ENCODE measurements around the gene HOXA13. TPM values are rescaled to one million over a fixed set of nuclear protein-coding genes. Genes with fewer than 3 reads are reported as not detected.

The HOXA13 gene
- total RNA-seq, 1 donor from 2014 or later = 0.18 TPM

DNA sequence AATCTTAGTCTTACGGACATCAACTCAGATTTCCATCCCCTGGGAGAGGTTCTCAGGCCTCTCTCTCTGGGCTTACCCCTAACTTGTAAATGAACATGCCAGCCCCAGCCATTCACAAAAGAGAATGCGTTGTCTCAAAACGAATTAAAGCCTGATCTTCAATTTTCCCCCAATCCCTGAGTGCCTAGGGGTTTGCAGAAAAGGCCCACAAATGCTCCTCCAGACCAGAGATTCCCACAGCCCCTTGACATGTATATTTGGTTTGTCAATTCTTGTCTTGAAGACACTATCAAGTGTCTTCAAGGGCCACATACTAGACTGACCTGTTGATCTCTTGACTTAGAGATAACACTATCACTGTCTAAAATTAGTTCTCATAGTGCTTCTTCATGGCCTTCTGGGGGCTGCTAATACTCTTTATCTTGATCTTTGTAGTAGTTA is 11.9 kb upstream of the HOXA13 start:
- intact Hi-C loops (cut with DNase I) = loop anchor here (10.0 kb wide), 1 partner anchor 363 kb away; no protein-coding TSS in a partner anchor
- ATAC-seq = no peak
- DNase-seq (ENCODE audit: low spot score) = no peak

DNA sequence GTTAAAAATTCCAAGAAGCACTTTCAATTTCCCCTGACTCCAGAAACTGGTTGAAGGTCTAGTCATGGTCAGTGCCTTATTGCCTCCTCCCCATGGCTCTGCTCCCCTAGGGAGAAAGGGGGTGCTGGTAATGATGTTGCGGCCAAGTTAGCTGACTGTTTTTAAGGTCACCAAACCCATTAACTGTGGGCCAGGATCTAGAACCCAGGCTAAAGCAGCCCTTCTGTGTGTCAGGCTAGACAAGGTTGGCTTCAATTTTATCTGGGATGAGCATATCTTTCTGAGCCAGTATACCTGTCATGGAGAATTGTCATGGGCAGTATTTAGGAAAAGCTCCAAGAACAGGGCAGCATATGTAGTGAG is 11.2 kb upstream of the HOXA13 start:
- no peak for DNase-seq (ENCODE audit: low spot score)
- no peak for ATAC-seq
- intact Hi-C loops (cut with DNase I) = loop anchor here (10.0 kb wide), 1 partner anchor 364 kb away; no protein-coding TSS in a partner anchor

DNA sequence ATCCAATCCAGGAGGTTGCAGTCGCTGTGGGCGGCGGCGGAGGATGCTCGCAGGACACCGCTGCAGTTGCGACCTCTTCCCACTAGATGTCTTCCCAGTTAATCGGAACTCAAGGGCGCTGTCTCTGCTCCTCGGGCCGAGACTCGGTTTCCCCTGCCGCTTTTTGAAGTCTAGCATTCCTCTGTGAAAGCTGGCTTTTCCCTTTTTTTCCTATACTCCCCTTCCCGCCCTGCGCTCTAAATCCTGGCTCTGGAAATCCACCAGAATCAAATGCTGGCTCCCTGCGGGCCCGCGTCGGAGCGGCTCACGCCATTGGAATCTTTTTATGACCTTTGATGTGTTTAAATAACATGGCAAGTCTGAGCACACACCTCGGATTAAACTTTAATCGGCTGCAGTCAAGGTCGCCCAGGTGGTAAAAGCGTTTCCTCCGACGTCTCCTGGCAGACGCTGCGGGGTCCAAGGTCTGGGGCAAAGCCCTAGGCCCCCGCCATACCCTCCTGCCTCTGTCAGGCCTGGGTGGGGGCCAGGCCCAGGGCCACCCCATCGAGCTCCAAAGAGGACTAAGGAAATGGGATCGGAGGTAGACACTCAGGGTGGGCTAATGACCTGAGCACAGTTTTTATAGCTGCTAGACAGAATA is 10.7 kb upstream of the HOXA13 start:
- intact Hi-C loops (cut with DNase I) = loop anchor here (10.0 kb wide), 1 partner anchor 364 kb away; no protein-coding TSS in a partner anchor
- DNase-seq (ENCODE audit: low spot score) (peak; percentile 83), ATAC-seq (peak; percentile 81)

DNA sequence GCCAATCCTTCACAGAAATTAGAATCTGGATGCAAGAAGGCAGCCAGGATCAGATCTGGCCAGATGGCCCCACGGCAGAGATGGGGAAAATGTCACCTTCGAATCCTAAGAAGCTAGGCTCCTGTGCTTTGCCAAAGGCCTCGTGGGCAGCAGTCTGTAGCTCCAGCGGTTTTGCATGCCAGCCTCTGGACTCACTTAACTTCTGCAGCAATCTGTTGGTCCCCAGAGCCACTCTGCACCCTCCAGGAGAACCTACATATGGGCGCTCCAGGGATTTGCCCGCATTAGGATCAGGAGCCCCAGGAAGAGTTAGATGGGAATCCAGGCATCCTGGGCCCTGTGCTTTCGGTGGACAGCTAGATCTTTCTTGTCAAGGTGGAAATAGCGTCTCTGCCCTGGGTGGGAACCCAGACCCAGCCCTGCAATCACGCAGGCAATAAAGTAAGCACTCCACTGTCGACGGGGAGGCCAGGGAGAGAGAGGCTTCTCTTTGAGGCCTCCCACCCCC is 10.1 kb upstream of the HOXA13 start:
- intact Hi-C loops (cut with DNase I) = loop anchor here (10.0 kb wide), 1 partner anchor 365 kb away; no protein-coding TSS in a partner anchor
- DNase-seq (ENCODE audit: low spot score) = no peak
- no peak for ATAC-seq

DNA sequence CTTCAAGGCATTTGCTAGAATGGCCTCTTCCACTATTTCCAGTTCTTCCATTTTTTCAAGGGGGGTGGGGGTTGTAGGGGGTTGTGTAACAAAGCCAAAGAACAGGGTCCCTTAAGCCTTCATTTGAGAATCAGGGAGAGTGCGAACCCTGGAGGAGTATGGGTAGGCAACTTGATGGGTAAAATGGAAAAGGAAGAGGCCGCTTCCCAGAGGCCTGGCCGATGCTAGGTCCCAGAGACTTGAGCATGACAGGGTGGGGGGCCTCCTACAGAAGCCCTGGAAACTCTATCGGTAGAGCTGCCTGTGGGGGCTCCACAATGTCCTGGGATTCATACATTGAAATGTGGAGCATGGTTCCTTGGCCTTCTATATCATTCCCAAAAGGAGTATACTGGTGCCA is 9.1 kb upstream of the HOXA13 start:
- intact Hi-C loops (cut with DNase I) = no loop called here
- ATAC-seq = no peak
- DNase-seq (ENCODE audit: low spot score) = no peak

DNA sequence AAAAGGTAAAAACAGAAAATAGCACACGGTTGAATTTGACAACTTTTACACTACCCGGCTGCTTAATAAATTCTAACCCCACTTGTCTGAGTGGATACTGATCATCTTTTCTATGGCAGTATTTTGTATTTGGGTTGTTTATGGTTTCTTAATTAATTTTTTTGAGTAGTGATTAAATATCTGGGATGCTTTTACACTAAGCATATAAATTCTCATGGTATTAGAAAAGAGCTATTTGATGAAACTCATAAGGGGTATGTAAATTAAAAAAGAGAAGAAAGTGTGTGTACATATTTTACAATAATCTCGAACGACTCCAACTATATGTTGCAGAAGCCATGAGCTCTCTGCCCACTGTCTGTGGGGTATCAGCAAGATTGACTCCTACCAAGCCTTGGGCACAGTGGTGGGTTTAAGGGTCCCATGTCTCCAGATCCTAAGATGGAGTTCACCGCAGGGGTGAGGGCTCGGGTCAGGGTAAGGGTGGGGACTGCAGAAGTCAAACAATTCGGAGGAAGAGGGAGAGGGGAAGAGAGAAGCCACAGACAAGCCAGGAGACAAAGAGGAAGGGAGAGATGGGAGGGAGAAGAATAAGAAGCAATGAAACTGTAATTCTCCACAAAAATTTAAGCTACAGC is 7.6 kb upstream of the HOXA13 start:
- ATAC-seq (no peak), DNase-seq (ENCODE audit: low spot score) (no peak)
- intact Hi-C loops (cut with DNase I) = no loop called here

DNA sequence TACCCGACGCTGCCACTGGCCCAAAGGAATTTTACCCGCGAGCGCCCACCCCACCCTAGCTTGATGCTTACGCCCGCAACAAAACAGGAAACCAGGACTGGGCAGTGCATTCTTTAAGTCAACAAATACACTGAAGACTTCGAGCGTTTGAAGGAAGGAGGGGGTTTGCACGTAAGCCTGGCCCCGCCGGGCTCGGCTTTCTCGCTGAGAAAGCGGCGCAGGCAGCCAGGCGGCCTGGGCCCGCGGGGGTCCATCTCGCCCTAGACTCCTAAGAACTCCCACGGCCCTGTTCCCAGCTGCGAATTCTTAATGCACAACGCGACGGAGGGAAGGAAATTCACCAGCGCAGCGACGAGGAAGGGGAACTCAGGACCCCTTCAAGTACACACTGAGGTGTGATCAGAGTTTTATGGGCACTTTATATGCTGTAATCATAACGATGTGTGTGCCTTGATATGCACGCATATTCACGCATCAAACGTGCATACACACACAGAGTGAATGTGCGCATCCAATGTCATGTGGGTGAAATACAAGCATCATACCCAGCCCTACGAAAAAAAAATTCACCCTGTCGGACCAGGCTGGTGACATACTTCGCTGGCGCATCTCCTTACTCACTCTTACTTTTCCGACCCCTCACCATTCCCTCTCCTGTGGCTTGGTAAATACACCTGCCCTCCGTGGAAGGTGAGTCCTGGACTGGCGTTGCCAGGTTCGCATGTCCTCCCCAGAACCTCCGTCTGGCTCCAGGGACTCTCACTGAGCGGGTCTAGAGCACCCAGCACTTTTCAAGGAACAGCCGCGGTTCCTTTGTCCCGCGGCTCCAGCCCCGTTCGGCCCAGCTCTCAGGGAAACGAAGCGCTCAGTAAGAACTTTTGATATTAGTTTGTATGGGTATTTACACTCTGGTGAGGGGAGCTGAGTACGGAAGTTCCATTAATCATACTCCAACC is 5.7 kb upstream of the HOXA13 start:
- intact Hi-C loops (cut with DNase I) = no loop called here
- DNase-seq (ENCODE audit: low spot score) = no peak

DNA sequence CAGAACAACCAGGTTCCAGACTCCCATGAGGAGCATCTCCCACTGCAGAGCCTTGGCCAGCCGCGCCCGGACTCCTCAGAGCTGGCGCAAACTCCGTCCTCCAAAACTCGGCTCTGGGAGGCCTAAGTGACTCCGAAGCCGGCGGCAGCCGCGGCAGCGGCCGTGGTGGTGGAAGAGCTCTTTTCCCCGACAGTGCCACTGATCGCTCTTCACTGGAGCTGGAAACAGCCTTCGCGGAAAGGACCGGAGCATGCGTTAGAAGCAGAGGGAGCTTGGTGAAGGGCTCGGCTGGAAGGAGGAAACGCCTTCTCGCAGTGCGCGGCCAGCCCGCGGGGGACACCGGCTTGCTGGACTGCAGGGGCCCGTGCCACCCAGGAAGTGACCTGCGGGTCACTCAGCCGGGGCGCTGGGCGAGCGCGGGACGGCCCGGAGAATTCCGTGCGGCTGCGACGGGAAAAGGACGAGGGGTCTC is 5.0 kb upstream of the HOXA13 start:
- ATAC-seq (peak; percentile 10), DNase-seq (ENCODE audit: low spot score) (no peak)
- intact Hi-C loops (cut with DNase I) = no loop called here

More for the DNA sequence above, 5.7 kb upstream of the HOXA13 start:
- ATAC-seq = no peak

DNA sequence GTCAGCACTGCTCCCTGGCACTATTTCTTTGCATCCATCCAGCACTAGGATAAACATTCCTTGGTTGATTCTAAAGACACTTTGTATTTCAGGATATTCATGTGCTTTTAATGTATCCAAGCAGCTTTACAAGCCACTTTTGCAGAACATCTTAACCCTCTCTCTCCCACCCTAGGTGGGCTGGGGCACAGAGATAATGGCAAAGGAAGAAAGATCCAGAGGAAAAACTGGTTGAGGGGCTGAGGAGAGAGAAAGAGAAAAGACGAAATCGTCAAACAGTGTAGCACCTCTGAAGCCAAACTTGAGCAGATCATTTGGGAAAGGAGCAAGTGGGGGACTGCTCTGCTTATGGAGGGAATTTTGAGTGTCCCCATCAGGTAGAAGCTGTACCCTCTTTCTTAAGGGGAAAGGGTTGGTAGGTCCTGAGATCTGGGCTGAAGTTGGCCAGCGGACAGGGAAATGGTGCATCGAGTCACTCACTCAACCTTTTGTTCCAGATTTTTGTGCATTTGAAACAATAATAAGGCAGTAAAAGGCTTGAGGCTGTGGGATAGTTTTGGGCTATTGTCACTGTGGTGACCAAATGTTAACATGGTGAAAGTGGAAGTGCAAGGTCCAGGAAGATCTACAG is 4.2 kb upstream of the HOXA13 start:
- intact Hi-C loops (cut with DNase I) = no loop called here

DNA sequence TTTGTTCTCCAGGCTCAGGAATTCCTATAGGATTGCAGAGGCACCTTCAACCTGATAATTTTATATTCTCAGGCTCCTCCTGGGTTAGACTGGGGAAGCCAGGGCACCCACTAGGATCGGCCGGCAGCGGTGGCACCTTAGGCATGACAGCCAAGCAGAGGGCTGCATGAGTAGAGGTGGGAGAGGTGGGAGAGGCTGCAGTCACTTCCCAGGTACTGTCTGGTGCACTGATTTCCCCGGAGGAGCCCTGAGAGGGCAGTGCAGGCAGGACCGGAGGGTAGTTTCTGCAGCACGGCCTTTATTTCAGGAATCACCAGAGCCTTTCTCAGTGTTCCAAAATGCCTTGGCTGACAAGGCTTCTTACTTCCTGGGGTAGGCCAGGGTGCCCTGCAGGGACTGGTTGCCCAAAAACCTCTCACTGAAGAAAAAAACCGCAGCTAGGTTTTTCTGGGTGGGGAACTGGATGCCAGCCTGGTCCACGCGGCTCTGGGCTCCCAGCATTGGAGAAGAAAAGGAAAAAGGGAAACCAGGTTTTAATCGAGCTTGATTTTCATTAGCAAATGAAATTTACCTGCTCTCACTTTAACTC is 3.6 kb upstream of the HOXA13 start:
- no peak for ATAC-seq
- intact Hi-C loops (cut with DNase I) = no loop called here
- DNase-seq (ENCODE audit: low spot score) = no peak

More for the DNA sequence above, 4.2 kb upstream of the HOXA13 start:
- DNase-seq (ENCODE audit: low spot score) = no peak
- ATAC-seq = no peak

DNA sequence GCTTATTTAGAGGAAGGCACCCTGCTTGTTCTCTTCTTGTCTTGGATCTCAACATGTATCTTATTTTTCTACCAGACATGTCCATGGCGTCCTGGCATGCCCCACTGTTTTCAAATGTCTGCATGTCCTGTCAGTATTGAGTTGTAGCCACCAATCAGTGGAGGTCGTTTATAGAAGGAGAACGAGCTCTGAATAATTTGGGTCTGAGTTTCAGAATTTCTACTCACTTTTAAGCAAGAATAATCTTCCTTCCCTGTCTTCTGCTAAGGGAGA is 2.9 kb upstream of the HOXA13 start:
- intact Hi-C loops (cut with DNase I) = no loop called here

DNA sequence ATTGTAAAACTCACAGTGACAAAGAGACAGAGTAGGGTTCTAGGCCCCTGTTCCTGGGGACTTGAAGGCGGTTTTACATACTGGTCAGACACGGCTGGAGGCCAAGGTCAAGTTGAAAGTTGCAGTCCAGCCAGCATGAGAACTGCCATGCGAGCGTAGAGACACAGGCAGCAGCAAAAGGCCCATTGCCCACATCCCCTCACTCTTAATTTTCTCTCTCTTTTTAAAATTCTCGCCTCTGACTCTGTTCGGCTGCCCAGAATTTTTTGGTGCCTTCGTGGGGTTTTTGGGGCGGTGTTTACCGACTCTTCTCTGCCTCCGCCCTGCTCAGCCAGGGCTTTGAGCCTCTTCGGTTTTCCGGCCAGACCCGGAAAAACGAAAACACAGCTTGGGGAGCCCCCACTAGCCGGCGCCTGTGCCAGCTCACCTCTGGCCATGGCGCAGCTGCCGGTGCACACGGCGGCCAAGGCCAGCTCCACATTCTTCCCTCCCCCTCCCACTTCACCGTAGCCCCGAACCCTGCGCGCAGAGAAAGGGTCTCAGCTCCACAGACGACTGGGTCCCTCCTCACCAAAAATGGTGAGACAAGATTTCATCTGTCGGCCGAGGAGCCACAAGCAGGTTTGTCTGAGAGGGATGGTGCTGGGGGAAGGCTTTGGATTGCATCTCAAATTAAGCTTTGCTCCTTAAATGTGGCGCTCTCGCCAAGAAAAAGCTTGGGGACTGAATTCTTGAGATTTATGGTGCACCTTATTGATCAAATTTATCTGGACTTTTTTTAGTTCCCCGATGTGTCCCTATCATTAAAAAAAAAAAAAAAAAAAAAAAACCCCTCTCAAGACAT is 2.3 kb upstream of the HOXA13 start:
- intact Hi-C loops (cut with DNase I) = no loop called here
- no peak for ATAC-seq
- no peak for DNase-seq (ENCODE audit: low spot score)

More for the DNA sequence above, 2.9 kb upstream of the HOXA13 start:
- DNase-seq (ENCODE audit: low spot score) (no peak), ATAC-seq (no peak)

DNA sequence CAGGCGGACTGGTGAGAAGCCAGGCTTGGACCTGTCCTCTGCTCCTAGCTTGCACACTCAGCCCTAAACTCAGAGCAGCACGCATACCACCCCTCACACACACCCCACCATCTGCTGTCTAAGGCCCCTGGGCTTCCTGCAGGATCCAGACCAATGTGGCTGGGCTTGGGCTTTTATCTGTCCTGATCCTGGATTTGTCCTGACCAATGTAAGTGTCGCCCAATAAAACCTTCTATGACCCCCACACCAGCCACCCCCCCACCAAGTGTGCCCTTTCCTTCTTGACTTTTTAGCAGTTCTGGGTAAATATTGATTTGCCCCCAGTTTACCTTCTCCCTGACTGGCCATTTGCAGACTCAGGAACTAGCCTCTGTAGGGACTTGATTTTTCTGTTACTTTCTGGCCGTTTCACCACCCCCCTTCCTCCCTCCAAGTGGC is 1.7 kb upstream of the HOXA13 start:
- intact Hi-C loops (cut with DNase I) = no loop called here
- ATAC-seq = no peak
- DNase-seq (ENCODE audit: low spot score) = no peak

DNA sequence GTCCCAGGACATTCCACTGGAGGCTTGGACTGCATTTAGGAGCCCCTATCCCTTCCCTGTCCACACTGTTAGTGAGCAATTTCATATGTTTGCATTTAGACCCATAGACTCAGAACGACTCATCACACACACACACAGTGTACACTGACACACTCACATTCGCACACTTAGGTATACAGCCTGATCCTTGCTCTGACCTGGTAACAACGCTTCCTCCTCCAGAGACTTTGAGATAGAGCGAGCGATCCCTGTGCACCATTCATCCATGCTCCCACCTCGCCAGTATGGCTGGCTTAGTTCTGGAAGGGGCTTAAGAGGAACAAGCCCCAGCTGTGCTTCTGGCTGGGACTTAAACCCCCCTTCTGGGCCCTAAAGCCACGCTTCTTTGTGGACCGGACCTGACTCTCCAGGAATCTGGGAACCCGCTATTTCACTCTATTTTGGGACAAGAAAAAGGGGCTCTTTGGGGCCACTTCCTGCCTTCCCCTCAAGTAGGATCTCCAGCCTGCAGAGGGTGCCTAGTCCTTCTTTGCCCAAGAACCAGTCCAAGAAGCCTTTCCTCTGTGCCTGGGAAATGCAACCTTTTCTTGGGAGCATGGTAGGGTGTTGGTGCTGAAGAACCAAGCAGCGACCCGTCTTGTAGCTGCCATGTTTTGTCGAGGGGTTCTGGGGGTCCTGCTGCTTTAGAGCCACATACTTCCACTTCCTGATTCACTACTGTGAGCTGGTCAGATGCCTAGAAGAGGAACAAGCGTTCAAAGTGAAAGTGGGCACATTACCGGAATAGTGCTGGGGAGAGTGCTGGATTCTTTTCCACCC is 1.1 kb upstream of the HOXA13 start:
- intact Hi-C loops (cut with DNase I) = no loop called here
- DNase-seq (ENCODE audit: low spot score) (no peak), ATAC-seq (peak; percentile 29)

DNA sequence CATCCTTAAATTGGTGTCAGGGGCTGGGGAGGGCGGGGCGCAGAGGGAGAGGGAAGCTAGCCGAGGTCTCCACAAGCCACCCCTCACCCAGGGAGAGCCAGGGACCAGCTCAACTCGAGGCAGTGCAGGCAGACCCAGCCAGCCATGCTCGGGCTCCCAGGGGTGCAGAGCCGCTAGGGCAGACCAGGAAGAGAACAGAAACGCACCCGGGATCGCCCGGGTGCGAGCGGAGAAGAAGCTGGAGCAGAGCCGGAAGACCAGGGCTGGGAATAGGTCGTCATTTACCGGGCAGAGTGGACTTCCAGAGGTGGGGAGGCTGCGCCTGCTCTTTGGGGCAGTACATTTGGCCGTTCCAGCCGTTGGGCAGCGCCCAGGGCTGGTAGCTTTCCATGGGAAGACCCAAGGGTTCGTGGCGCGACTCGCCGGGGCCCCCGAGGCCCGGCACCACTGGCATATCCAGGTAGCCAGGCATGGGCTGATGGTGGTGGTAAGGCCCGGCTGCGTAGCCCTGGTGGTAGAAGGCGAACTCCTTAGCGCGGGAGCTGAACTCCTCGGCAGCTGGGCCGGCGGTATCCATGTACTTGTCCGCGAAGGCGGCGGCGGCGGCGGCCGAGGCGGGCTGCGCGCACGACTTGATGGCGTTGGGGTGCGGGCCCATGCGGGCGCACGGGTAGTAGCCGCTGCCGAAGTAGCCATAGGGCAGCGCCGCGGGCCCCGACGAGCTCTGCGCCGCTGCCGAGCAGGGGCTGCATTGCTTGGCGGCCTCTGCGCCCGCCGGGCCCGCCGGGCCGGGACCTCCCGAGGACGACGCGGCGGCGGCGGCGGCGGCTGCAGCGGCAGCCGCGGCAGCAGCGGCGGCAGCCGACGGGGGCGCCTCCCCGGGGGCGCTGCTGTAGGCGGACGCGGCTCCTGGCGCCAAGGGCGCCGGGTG is 755 bp downstream of the HOXA13 start:
- DNase-seq (ENCODE audit: low spot score) (no peak), ATAC-seq (peak; percentile 45)
- intact Hi-C loops (cut with DNase I) = loop anchor here (2.0 to 10.0 kb wide), 2 partner anchors 578 to 826 kb away; no protein-coding TSS in a partner anchor
